H1 (cell line): ENCODE data around the gene CCDC117. TPM values are rescaled to one million over a fixed set of nuclear protein-coding genes. Genes with fewer than 3 reads are reported as not detected.
A peak's percentile ranks its signal among the peaks of the same experiment; 100 is the strongest.

Source experiments
- ATF2 ChIP-seq: IDR thresholded peaks from 2 replicates; pipeline ENCODE4 v1.6.1; 2012; ENCODE audit warnings: low read length, inconsistent platforms
- CHD1 ChIP-seq: IDR thresholded peaks from 2 replicates; pipeline ENCODE4 v1.6.1; 2012; ENCODE audit warnings: low read depth, low read length, improper control_type of control experiment
- CHD2 ChIP-seq: IDR thresholded peaks from 2 replicates; pipeline ENCODE4 v1.6.1; 2012; ENCODE audit warnings: low read length, improper control_type of control experiment
- CTBP2 ChIP-seq: IDR thresholded peaks from 2 replicates; pipeline ENCODE4 v1.7.0; 2011; ENCODE audit warnings: borderline replicate concordance, mild to moderate bottlenecking, moderate library complexity, mixed read lengths, low read length; ENCODE audit not compliant: insufficient read depth, insufficient read length
- E2F6 ChIP-seq: IDR thresholded peaks from 2 replicates; pipeline ENCODE4 v1.6.1; 2012; ENCODE audit warnings: inconsistent platforms
- FOSL1 ChIP-seq: IDR thresholded peaks from 2 replicates; pipeline ENCODE4 v1.6.1; 2011; ENCODE audit warnings: mild to moderate bottlenecking, low read depth, low read length, moderate library complexity; ENCODE audit not compliant: insufficient read depth
- GTF2F1 ChIP-seq: IDR thresholded peaks from 2 replicates; pipeline ENCODE4 v1.6.1; 2012; ENCODE audit warnings: low read depth, low read length, improper control_type of control experiment, borderline replicate concordance
- HDAC2 ChIP-seq, 2 experiments: fragments of 300-600 bp in 1 of 2; sonication (generic) in 1 of 2; IDR thresholded peaks; 2 replicates each; pipeline ENCODE4 v1.6.1; 2011 to 2012; ENCODE audit warnings: low read depth in 2 of 2, low read length in 2 of 2, mild to moderate bottlenecking in 2 of 2, moderate library complexity in 2 of 2, borderline replicate concordance in 1 of 2, inconsistent platforms in 1 of 2
- POLR2AphosphoS5 ChIP-seq: IDR thresholded peaks from 2 replicates; pipeline ENCODE4 v1.6.1; 2011; ENCODE audit warnings: low read depth, low read length
- RAD21 ChIP-seq, 2 experiments: IDR thresholded peaks in 1 of 2; conservative IDR thresholded peaks in 1 of 2; 2 replicates each; pipeline ENCODE4 v1.6.1; 2011; ENCODE audit warnings: low read depth in 2 of 2, low read length in 2 of 2, improper control_type of control experiment in 1 of 2, inconsistent platforms in 1 of 2, mild to moderate bottlenecking in 1 of 2, moderate library complexity in 1 of 2
- RBBP5 ChIP-seq: IDR thresholded peaks from 2 replicates; pipeline ENCODE4 v1.7.1; 2012; ENCODE audit warnings: low read depth, mild to moderate bottlenecking, inconsistent platforms, low read length, moderate library complexity, borderline replicate concordance
- RNF2 ChIP-seq: fragments of 200-900, 300-1000 bp; sonication (generic); IDR thresholded peaks from 2 replicates; pipeline ENCODE4 v1.7.1; 2016; ENCODE audit warnings: borderline replicate concordance, low read depth, mild to moderate bottlenecking, antibody characterized with exemption, low read length; ENCODE audit not compliant: poor library complexity, severe bottlenecking; ENCODE audit errors: missing control alignments
- SIN3A ChIP-seq, 2 experiments: IDR thresholded peaks in 1 of 2; conservative IDR thresholded peaks in 1 of 2; 2 replicates each; pipeline ENCODE4 v1.6.1; 2011 to 2012; ENCODE audit warnings: low read length in 2 of 2, improper control_type of control experiment in 1 of 2, low read depth in 1 of 2, mild to moderate bottlenecking in 1 of 2
- TAF1 ChIP-seq: IDR thresholded peaks from 2 replicates; pipeline ENCODE4 v1.6.1; 2011; ENCODE audit warnings: mild to moderate bottlenecking, low read depth, low read length
- TBP ChIP-seq: IDR thresholded peaks from 2 replicates; pipeline ENCODE4 v1.6.1; 2011; ENCODE audit warnings: low read depth, low read length, improper control_type of control experiment
- USF2 ChIP-seq: IDR thresholded peaks from 2 replicates; pipeline ENCODE4 v1.6.1; 2011; ENCODE audit warnings: low read length, improper control_type of control experiment
- ZNF274 ChIP-seq: IDR thresholded peaks from 2 replicates; pipeline ENCODE4 v1.7.0; 2012; ENCODE audit warnings: low read length, borderline replicate concordance; ENCODE audit errors: extremely low read depth
- polyA plus RNA-seq, 7 experiments: library from polyadenylated mRNA; depleted of rRNA in 3 of 7; stranded (reverse) in 5 of 7; unstranded in 2 of 7; fragments of >200 nt in 5 of 7; fragments of 200-250 nt in 2 of 7; gene quantifications; 1 replicate in 5 of 7; 2 replicates in 1 of 7; 4 replicates in 1 of 7; pipeline versions ENCODE4 v1.2.1 to v1.2.3, GENCODE V29; 2011 to 2013; ENCODE audit warnings: missing spikeins in 2 of 7, mixed read lengths in 2 of 7
- total RNA-seq: library from RNA; stranded (reverse); fragmentation: NEBNext Ultra II Directional; extraction: Animal tissue kit (Norgen Biotek cat#: 25700); gene quantifications from 2 replicates; pipeline ENCODE4 v1.2.1, GENCODE V29; 2021

Gene CCDC117
- total and polyA plus RNA-seq, 2 of the 8 experiments (the other 6 are each of a cell fraction or from before 2014, with no cell fraction given): 9.1 to 43.1 TPM

GRCh38 chr22:28772633-28773460, at the start of gene CCDC117 (continued):
- TF ChIP-seq ATF2 (0 out of 2 replicates have a peak, but pooled peaks have one; percentile 27), SIN3A (conservative IDR thresholded peaks at IDR 0.05 in 1 of 2, IDR thresholded peaks at IDR 0.05 in 1 of 2; ENCODE audit: low read depth in 1 of 2, low read length in 2 of 2) (0 out of 4 replicates have a peak, but pooled peaks of 1 of the 2 experiments have one; percentile 74), FOSL1 (no peak), TBP (peak; percentile 57; the same call in 1 of the 2 replicates), HDAC2 (IDR thresholded peaks at IDR 0.05; ENCODE audit: borderline replicate concordance in 1 of 2, low read depth in 2 of 2, low read length in 2 of 2) (0 out of 4 replicates have a peak, but pooled peaks of 1 of the 2 experiments have one; percentile 52), ZNF274 (no peak), RNF2 (no peak), CHD2 (0 out of 2 replicates have a peak, but pooled peaks have one; percentile 27), CHD1 (no peak), USF2 (no peak), E2F6 (peak; percentile 54; the same call in 1 of the 2 replicates), CTBP2 (no peak), POLR2AphosphoS5 (peak; percentile 77), TAF1 (peak; percentile 76; the same call in 1 of the 2 replicates), GTF2F1 (no peak), RBBP5 (peak; percentile 95), RAD21 (IDR thresholded peaks at IDR 0.05 in 1 of 2, conservative IDR thresholded peaks at IDR 0.05 in 1 of 2; ENCODE audit: low read depth in 2 of 2, low read length in 2 of 2) (0 out of 4 replicates have a peak, but pooled peaks of 1 of the 2 experiments have one; percentile 2)
